SW 1271 (cell line): ENCODE measurements around the gene OCEL1.

Source experiments
- DNase-seq, 2 experiments: peaks; one replicate each; lab custom pipeline; 2025; lab: John Stamatoyannopoulos, UW

Gene OCEL1

DNA sequence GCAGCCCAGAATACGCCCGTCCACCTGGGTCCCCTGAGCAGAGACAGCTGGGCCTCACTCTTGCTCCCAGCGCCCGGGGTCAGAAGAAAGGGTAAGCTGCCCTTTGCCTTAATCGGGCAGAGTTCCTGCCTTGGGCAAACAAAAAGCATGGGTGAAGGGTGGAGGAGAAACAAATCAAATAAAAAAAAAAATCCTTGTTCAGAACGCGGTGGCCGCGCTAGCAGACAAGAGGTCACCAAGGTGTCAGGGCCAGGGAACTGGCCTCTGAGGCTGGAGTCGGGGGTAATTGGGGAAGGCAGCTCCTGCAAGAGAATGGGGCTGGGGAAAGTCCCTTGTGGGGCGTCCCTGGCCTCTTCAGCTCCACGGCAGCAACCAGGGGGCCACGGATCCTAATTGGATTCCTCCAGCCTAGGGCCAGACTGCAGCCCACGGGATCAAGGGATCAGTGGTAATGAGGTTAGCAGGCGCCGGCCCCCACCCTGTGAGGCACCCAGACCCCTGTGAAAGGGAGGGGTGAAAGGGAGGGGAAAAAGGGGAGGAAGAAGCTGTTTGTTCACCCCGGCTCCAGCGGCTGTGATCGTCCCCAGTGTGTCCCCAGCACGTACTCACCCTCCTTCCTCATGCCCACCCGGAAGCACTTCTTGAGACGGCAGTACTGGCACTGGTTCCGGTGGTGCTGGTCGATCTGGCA is 14.2 kb downstream of the OCEL1 start:
- no peak for DNase-seq

DNA sequence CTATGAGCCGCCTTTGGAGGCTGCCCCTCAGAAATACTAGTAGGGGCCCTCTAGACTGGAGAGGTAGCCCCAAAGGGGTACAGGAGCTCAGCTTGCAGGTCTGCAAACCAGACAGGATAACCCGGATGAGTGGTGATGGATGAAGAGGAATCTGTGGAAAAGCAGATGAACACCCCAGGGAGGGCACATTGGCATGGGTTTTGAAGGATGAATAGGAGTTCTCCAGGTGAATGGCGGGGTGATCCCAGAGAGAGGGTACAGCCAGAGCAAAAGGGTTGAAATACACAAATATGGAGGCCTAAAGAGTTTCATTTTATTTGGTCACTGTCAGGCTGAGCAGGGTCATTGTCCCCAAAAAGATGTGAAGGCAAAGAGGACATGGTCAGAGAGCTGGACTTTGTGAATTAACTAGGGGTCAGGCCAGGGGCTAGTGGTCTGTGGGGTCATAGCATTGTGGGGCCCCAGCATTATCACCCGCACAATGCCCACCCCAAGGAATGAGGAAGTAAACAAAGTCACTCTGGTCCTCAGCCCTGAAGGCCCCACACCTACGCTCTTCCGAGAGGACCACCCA is 14.9 kb downstream of the OCEL1 start:
- DNase-seq: no peak

DNA sequence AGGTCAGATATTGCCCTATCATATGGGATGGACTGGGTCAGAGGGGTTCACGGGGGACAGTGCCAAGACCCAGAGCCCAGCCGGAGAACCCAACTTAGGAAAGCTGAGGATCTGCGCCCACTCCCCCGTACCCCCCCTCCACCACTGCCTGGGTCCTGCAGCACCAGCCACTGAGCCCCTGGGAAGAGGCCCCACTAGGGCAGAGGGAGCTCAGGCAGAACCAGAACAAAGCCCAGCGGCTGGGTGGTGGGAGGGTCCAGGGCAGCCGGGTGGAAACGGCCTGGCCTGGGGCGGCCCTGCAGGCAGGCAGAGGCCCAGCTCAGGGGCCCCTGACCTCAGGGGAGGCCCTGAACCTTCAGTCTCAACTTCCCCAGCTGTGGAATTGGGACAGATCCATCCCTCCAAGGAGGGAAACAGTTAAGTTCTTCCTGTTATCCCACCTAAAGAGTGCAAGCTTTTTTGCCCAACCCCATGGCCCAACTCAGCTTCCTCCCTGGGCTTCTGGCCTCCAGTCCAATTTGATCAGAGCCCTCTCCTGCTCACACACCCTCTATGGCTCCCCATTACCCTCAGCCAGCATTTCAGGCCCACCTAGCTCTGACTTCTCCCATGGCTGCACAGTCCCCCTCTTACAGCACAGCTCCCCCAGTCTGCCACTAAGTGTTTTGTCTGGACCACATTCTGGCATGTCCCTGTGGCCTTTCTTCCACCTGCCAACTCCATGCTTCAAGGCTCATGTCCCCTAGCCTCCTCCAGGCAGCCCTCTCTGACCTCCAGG is 16.6 kb downstream of the OCEL1 start:
- no peak for DNase-seq

- no peak for DNase-seq
Observed at GRCh38 chr19:17243211-17243829, 17.3 kb downstream of the OCEL1 start.

DNA sequence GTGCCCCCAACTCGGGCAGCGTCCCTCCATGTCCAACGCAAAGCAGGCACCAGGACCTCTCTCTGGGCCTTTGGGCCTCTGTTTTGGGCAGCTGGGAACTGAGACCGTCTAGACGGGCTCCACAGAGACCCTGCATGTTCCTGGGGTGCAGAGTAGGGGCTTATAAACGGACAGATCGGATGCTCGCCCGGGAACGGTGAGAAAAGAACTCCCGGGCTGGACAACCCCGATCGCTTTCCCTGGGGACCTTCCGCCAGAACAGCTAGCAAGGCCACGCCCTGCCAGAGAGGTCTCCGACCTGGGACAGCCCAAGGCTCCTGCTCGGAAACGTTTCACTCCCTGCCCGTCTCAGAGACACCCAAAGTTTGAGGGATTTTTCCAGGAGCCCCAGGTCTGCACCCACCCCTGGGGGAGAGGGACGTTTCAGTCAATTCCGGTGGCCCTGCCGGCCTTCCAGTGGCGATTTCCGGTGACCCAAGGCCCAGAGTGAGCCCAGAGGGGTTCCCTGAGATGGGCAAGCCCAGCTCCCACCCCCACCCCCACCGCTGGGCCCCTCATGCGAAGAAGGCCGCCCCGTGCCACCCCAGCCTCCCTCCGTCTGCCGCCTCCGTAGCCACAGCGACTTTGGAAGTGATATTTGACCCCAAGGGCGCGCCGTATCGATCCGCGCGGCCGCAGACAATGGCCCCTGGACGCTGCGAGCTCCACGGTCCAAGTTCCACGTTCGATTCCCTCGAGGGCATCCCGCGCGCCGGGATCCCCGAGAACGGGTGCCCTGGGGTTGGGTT is 18.0 kb downstream of the OCEL1 start:
- peak; percentile 35 to 50 for DNase-seq

- no peak for DNase-seq
Observed at GRCh38 chr19:17244618-17245534, 18.9 kb downstream of the OCEL1 start.

- DNase-seq: no peak
Observed at GRCh38 chr19:17245535-17245984, 19.5 kb downstream of the OCEL1 start, which contains the start of gene NR2F6. NR2F6 (minus strand) TSS chr19:17245919; CDS start chr19:17245220, 699 bp downstream.

DNA sequence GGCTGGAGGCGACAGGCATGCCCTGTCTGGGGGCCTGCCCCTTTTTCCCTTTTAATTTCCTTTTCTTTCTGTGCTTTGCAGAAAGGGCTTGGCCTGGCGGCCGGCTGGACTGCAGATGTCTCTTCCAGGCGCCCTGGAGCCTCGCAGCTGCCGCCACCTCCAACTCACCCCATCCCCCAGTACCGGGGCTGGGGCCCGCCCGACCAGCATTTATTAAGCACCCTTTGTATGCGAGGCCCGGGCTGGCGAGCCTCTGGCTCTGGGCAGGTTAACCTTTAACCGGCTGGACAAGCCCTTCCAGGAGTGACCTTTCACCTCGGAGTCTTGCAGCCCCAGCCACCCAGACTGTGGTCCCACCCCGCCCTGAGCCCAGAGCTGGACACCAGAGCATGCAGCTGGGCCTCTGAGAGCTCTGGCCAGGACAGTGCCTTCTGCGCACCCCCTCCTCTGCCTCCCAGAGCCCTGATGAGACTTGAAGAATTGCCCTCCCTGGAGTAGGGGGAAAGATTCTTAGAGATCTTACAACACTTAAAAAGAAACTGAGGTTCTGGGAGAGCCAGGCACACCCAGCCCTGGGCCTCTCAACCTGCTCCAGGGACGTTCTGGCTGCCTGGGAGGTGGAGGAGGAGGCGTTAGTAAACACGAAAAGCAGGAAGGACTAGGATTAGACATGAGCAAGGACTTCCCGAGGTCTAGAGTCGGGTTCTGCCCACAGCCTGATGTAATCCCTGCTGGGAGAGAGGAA is 20.8 kb downstream of the OCEL1 start:
- DNase-seq: no peak

- no peak for DNase-seq
Observed at GRCh38 chr19:17248011-17248776, 22.2 kb downstream of the OCEL1 start.

DNA sequence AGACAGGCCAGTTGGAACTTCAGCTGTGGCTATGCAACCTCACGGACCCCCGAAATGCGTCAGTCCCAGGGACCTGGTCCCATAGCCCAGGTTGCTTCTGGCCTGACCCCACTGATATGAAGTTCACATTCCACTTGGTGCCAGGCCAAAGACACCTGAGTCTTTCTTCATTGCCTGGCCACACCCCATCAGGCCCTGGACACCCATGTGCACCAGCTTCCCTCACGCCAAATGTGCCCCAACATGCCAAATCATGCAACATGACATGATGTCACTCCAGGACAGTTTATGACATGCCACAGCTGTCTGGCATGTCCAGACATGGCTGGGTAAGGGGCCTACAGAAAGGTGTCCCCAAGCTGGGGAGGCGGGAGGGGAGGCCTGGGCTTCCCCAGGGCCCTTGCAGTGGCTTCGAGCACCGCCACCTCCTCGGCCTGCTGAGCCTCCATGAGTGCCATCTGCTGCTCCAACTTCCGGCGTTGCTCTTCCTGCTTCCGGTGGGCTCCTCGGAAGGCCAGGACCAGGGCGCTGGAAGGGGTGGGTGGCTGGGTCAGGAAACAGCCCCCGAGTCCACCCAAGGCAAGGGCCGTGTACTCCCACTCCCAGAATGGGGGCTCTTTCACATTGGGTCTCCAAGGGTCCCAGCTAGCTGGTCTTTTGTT is 24.0 kb downstream of the OCEL1 start:
- DNase-seq: no peak

DNA sequence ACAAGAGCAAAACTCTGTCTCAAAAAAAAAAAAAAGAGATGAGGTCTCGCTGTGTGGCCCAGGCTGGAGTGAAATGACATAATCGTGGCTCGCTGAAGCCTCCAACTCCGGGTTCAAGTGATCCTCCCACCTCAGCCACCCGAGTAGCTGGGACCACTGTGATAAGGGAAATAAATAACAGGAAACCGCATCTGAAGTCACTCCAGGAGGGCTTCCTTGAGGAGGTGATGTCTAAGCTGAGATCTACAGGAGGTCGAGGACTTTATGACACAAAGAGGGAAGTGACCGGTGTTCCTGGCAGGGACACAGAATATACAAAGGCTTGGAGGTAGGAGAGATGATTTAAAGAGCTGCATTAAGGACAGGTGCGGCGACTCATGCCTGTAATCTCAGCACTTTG is 28.6 kb downstream of the OCEL1 start:
- DNase-seq: no peak

DNA sequence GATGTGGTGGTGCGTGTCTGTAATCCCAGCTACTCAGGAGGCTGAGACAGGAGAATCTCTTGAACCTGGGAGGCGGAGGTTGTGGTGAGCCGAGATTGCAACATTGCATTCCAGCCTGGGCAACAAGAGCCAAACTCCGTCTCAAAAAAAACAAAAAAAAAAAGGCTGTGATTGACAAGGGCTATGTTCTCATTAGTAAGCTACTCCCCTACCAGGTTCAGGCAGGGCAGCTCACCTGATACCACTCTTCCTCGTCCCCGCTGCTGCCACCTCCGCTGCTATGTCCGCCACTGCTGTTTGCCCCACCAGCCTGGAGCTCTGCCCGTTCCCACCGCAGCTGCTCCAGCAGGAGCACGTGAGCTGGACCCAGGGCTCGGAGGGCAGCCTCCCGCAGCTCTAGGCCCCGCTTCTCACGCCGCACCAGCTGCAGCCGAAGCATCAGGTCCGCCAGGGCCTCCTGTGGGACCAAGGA is 29.2 kb downstream of the OCEL1 start:
- DNase-seq: no peak

- no peak for DNase-seq
Observed at GRCh38 chr19:17256130-17256529, 30.1 kb downstream of the OCEL1 start.

- peak in 1 of 2 experiments; percentile 33 for DNase-seq
Observed at GRCh38 chr19:17259118-17259780, 33.2 kb downstream of the OCEL1 start.

- DNase-seq: no peak
Observed at GRCh38 chr19:17259934-17260333, 33.9 kb downstream of the OCEL1 start.

- DNase-seq: peak; percentile 58 to 59
Observed at GRCh38 chr19:17260842-17261325, 34.9 kb downstream of the OCEL1 start.

DNA sequence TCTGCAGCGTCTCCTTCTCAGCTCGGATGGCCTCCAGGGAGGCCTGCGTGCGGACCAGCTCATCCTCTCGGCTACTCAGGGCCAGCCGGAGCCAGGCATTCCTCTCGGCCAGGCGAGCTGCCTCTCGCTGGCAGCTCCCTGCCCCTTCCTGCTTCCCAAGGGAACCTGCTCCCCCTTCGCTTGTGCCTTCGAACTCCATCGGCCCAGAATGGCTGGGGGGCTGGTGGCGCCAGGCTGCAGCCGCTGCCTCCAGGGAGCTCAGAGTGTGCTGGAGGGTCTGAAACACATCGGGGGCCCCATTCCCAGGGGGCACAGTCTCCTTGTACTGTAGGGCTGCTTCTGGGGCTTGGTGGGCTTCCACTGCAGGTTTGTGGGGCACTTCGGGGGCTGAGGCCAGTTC is 36.5 kb downstream of the OCEL1 start:
- DNase-seq: no peak
